Measurements from ENCODE around the gene SPATA33.

DNA sequence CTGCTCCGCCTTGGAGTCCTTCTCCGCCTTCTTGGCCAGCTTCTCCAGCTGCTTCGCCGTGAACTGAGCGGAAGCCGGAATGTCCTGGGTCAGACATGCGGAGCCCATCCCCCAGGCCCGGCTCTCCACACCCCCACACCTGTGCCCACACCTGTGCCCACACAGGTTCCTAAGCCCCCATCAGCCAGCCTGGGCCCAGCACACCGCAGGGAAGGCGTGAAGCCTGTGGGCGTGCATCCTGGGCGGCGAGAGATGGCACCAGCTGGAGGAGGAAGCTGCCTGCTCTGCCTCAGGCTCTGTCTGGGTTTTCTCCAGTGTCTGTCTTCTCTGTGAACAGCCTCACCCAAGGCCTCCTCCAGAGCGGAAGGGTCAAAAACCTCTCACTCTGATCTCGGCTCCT lies 6.1 kb upstream of the SPATA33 start:
- TF ChIP-seq, protein P1, sequence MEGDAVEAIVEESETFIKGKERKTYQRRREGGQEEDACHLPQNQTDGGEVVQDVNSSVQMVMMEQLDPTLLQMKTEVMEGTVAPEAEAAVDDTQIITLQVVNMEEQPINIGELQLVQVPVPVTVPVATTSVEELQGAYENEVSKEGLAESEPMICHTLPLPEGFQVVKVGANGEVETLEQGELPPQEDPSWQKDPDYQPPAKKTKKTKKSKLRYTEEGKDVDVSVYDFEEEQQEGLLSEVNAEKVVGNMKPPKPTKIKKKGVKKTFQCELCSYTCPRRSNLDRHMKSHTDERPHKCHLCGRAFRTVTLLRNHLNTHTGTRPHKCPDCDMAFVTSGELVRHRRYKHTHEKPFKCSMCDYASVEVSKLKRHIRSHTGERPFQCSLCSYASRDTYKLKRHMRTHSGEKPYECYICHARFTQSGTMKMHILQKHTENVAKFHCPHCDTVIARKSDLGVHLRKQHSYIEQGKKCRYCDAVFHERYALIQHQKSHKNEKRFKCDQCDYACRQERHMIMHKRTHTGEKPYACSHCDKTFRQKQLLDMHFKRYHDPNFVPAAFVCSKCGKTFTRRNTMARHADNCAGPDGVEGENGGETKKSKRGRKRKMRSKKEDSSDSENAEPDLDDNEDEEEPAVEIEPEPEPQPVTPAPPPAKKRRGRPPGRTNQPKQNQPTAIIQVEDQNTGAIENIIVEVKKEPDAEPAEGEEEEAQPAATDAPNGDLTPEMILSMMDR (IDR thresholded peaks at IDR 0.05) = no peak
- TF ChIP-seq POLR2A (IDR thresholded peaks at IDR 0.05) = no peak

All from uterus (tissue), 2 donors.